Limb (tissue), 2 donors: ENCODE data around the gene MAVS.
"Not testable (repeated sequence)": the region's sequence is repeated elsewhere in the genome, so short reads cannot be mapped to it uniquely, and the experiment has no call there.

ENCODE experiments used
- DNase-seq, 2 donors: peaks; one replicate each; pipeline ENCODE4 v3.0.0-alpha.2; 2016; ENCODE audit errors: extremely low spot score in 2 of 2

Gene MAVS

DNA sequence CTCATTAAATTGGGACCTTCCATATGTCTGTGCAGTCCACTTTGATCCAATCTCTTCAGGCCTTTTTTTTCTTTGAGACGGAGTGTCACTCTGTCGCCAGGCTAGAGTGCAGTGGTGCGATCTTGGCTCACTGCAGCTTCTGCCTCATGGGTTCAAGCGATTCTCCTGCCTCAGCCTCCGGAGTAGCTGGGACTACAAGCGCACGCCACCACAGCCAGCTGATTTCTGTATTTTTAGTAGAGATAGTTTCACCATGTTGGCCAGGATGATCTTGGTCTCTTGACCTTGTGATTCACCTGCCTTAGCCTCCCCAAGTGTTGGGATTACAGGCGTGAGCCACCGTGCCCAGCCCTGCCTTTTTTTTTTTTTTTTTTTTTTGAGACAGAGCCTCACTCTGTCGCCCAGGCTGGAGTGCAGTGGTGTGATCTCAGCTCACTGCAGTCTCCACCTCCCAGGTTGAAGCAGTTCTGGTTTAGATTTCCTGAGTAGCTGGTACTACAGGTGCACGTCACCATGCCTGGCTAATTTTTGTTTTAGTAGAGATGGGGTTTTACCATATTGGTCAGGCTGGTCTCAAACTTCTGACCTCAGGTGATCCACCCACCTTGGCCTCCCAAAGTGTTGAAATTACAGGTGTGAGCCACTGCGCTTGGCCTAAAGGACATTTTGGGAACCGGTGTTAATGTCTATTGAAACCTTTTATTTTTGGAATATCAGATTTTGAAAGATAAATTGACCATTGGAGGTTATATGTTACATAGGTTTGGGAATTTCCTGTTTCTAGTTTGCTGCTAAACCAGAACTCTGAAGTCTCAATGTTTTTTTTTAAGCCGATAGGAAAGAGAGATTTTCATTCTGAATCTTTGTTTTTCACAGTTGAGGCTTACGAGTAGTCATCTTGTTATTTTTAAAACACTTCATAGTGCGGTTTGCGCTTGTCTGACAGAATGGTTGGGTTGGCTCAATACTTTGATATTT is 60.4 kb downstream of the MAVS start:
- not testable (repeated sequence) for DNase-seq

DNA sequence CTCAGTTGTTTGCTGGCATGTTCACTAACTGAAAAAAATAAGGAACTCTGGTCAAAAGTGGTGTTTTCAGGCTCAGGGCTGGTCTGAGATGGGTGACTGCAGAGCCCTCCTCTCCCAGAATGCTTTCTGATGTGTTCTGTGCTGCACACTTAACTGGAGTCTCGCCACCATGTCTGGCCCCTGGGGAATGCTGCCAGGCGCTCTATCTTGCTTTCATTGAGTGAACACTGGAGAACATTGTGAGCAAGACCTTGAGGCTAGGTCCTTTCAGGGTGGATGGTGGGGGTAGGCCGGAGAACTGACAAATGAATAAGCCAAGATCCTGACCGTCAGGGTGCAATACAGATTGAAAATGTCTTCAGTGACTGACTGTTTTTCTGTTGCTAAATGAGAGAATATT is 62.0 kb downstream of the MAVS start:
- DNase-seq, result no peak

DNA sequence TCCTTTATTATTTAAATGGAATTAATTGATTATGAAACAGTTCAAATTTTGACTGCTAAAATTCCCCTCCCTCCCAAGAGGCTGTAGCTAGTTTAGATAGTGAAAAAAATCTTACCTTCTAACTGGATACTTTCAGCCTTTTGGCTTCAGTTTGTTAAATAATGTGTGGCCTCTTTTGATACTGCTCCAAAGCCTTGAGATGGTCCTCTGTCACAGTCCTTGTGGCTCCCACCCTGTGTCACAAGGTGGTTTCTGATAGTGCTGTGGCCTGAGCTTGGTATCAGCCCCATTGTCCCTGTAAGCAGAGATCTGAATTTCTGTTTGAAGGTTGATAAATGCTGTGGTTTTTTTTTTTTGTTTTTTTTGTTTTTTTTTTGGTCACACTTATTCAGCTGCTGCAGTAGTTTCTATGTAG is 63.3 kb downstream of the MAVS start:
- no peak for DNase-seq

DNA sequence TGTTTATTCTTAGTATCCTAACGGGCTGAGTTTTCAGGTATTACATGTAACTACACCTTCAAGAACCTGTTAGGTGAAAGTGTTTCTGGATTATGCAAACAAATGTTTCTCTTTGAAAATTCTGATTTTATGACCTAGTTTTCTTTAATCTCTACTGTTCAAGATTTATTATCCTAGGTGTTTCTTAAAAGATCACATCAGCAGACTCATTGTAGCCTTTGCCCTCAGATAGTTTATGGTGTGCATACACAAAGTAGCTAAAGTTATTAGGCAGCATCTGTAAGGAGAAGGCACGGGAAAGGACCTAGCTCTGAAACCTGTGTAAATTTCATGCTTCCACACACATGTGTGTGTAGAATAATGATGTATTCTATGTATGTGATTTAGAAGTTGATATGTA is 64.2 kb downstream of the MAVS start:
- no peak for DNase-seq

DNA sequence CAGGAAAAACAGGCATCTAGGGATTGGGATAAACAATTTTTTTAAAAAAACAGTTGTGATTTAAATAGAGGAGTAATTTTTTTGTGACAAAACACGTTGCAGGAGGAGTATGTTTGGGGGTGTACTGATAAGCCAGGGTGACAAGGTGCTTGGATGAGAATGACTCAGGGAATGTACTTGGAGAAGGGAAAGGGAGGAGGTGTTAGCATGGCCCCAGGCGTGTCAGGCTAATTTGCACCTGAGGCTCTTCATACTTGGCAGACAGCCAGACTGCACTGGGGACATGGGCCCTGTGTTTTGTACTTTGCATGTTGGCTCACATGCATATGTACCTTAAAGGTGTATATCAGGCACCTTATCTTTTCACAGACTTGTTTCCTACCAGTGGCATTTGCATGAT is 65.3 kb downstream of the MAVS start:
- DNase-seq, result no peak

DNA sequence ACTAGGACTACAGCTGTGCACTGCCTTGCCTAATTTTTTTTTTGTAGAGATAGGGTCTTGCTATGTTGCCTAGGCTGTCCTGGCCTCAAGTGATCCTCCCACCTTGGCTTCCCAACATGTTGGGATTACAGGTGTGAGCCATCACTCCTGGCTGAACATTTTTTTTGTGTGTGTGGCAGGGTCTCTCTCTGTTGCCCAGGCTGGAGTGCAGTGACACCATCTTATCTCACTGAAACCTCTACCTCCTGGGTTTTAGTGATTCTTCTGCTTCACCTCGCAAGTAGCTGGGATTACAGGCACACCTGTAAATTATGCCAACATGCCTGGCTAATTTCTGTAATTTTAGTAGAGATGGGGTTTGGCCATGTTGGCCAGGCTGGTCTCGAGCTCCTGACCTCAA is 67.8 kb downstream of the MAVS start:
- no peak for DNase-seq

DNA sequence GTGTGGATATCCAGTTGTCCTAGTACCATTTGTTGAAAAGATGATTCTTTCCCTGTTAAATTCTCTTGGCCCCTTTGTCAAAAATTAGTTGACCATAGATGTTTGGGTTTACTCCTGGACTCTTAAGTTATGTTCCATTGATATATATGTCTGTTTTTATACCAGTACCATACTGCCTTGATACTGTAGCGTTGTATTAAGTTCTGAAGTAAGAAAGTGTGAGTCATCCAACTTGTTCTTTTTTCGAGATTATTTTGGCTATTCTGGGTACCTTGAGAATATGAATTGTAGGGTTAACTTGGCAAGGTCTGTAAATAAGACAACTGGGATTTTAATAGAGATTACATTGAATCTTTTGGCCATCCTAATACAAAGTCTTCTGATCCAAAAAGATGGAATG is 69.1 kb downstream of the MAVS start:
- DNase-seq, result no peak

DNA sequence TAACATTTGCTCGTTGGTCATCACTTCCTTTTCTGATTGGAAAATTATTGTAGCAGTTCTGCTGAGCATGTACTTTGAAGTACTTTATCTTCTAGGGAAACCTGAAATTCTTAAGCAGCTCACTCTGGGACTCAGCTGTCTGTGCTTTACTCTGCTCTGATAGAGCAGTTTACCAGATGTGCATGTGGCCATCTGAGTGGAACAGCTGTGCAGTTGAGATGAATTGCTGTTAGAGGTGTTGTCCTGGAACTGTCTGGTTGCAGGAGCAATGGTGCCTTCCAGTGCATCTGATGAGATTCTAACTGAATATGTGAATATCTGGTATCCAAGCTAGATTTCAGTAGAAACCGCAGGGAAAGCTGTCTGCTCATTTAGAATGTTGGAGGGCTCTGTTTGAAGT is 69.7 kb downstream of the MAVS start:
- no peak for DNase-seq

DNA sequence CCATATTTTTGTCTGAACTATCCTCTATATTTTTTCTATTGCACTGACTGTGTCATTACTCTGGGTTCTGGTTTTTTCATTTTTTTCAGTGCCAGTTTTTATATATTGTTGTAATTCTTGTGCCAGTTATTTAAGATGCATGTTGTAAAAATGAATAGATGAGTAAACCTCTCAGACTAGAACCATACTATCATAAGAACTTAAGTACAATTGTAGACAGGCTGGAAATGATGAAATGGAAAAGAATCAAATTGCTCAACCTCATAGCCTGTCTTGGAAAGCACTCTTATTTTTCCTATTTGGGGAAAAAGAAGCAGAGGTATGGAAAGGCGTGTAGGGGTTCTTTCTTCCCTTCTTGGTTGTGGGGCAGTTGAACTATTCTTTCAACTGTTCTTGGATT is 72.7 kb downstream of the MAVS start:
- DNase-seq, result no peak

DNA sequence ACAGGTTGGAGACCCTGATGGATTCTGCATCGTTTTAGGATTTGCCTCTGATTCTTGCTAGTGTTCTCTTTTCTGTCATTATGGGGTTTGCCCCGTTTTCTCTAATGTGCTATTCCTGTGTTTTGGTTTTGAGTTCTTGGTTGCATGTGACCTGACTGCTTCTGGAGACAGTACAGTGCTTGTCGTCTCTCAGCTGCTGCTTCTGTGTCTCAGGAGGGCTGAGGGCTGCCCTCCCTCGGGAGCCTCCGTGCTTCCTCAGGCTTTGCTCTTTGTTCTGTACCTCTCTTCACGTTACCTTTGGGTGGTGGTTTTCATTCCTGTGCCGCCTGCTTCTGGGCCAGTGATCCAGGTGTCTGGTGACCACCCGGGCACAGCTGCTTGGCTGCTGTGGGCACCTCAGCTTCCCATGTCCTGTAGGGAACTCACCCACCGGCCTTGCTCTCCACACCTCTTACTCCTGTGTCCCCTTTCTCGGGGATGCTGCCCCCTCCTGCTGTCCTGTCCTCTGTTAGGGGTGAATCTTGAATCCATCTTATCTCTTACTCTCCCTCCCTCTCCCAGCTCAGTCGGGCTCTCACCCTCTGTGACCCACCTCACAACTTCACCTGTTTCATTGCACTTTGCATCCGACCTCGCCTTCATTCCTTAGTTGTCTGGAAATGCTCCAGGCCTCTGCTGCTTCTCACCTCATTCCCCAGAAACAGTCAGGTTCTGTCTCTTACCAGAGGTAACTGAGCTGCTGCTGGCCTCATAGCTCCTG is 75.8 kb downstream of the MAVS start:
- DNase-seq, result no peak

DNA sequence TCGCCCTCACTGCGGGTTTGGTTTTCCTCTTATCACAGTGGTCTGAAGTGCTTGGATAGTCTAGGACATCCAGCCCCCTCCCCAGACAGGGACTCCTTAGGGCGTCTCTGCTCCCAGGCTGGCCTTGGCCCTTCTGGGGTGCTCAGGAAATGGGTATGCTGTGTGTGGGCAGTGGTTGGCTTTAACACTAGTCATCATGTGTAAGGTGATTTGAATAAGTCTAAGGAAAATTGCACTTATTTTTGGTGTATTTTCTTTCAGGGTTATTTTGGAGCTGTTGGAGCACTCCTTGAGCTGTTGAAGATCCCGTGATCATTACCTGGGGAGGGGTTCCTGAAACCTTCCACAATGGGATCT is 76.3 kb downstream of the MAVS start:
- DNase-seq, result no peak

DNA sequence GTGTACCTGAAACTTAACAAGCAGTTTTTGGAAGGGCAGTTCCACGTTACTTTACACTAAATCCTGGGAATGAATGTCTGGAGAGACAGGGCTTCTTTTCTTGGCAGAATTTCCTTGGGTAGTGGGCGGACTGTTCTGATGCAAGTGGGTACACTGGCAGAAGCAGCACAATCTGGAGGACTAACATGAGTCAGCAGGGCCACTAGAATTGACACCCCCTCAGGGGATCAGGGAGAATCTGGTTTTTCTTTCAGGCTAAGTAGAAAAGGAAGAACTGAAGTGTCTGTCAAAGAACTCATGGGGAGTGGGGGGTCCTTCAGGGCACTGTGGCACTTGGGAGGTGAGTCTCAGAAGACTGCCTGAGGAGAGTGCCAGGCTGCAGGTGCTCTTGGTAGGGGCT is 77.2 kb downstream of the MAVS start:
- DNase-seq, result no peak

DNA sequence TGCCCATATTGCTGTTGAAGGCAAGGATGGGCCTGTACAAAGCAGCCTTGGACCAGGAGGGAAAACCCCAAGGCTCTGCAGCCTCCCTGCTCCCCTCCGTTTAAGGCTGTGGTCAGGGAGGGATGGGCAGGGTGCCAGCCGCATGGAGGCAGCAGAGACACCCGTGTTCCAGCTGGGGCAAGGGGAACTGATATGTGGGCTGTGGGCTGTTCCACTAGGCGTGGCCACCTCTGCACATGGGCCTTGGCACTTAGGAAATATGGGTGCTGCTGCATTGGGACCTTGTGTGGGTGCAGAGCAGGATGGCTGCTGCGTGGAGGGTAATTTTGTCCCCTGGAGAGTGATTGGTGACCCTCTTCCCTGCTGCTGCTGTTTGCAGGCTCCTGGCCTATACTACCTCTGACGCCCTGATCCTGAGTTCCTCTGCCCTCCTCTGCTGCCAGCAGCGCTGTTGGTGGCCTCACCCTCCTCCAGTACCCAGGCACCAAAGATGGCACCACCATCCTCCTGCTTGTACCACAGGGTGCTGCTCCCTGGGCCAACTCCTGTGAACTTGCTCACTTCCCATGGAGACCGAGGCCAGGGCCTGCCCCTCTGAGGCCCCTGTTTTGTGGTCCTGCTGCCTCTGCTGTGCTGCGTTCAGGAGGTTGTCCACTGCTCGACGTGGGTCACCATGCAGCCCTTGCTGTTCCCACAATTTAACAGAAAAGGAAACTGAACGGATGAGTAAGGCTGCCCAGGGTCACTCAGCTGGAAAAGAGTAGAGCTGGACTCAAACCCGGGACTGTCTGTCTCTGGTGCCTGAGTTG is 77.9 kb downstream of the MAVS start:
- no peak for DNase-seq

DNA sequence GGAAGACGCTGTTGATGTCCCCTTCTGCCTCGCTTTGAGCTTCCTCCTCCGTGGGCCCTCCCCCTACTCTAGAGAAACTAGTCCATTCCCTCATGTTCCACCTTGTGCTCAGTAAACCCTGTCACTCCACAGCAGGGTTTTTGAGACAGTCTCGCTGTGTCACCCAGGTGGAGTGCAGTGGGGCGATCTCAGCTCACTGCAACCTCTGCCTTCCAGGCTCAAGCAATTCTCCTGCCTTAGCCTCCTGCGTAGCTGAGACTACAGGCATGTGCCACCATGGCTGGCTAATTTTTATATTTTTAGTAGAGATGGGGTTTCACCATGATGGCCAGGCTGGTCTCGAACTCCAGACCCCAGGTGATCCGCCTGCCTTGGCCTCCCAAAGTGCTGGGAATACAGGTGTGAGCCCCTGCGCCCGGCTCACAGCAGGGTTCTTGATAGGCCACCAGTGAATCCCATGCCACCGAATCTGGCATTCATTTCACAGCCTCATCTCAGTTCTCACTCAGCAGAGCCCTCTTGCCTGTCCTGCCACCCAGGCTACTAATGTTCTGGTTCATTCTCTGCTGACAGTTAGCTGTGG is 78.6 kb downstream of the MAVS start:
- no peak for DNase-seq
